Kidney capillary endothelial cell (primary cell): Measurements from ENCODE around the gene GNE.
"Not testable (repeated sequence)": the region's sequence is repeated elsewhere in the genome, so short reads cannot be mapped to it uniquely, and the experiment has no call there.

ENCODE experiments used
- DNase-seq: peaks from one replicate; pipeline ENCODE4 v3.0.0-alpha.2; 2018; ENCODE audit warnings: low spot score

GNE gene

DNA sequence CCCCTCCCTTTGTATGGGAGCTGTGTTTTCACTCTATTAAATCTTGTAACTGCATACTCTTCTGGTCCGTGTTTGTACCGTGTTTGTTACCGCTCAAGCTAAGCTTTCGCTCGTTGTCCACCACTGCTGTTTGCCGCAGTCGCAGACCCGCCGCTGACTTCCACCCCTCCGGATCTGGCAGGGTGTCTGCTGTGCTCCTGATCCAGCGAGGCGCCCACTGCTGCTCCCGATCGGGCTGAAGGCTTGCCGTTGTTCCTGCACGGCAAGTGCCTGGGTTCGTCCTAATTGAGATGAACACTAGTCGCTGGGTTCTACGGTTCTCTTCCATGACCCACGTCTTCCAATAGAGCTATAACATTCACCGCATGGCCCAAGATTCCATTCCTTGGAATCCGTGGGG, 6.6 kb upstream of the GNE start:
- no peak for DNase-seq

DNA sequence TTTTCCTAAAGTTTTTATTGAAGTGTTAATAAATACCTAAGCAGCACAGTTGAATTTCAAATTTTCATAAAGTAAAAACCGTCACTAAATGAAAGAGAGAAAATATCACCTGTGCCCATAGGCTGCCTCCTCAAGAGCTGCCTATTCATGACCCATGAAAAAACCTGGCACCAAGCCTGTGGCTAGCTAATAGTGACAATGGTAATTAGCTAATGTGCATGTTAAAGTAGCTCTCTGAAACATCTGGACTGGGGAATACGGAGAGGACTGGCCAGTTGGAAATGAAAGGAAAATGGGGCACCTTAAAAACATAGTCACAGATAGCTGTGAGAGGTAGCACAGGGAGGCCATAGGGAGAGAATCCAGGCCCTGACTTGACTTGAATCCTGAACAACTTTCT, 5.4 kb upstream of the GNE start:
- DNase-seq, result no peak

DNA sequence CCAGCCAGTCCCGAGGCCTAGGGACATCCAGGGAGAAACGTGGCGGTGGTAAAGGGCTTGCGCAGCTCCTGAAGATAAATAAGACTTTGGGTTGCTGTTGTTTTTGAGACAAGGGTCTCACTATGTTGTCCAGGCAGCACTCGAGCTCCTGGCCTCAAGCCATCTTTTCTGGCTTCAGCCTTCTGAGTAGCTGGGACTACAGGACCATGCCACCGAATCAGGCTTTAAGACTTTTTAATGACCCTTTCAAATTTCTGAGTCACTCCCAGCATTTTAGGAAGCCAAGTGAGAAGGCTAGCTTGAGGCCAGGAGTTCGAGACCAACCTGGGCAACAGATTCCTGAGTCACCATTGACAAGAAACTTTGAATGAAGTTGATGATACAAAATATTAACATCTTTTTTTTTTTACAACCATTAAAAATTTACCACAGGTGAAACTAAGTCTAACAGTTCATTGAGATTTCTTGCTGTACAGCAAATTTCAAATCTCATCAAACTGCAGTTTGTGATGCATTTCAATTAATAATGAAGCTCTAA, 817 bp upstream of the GNE start:
- DNase-seq, result no peak

DNA sequence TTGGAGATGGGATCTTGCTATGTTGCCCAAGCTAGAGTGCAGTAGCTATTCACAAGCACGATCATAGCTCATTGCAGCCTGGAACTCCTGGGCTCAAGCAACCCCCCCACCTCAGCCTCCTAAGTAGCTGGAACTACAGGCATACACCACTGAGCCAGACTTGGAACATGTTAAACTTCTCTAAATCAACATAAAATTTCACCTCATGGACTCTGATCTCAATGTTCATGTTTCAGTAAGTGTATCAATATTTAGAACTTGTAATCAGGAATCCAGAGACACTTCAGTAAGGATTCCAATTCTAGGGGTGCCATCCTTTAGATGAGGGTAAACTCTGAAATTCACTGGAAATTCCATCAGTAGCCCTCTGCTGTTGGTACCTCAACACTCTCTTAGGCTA, 6.8 kb downstream of the GNE start:
- no peak for DNase-seq

DNA sequence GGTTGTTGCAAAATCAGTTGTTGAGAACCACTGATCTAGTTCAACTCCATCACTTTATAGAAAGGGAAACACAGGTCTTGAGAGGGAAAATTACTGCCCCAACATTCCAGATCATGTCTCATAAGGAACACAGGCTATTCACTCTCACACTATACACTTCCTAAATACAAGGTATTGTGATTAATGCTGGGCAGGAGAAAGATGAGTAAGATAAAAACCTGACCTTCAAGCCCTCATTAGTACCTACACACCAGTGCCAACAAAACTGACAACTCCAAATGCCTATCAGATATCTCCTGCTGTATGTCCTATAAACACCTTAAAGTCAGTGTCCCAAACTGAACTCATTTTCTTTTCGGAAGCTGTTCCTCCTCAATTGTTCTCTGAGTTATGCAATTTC, 8.2 kb downstream of the GNE start:
- no peak for DNase-seq

DNA sequence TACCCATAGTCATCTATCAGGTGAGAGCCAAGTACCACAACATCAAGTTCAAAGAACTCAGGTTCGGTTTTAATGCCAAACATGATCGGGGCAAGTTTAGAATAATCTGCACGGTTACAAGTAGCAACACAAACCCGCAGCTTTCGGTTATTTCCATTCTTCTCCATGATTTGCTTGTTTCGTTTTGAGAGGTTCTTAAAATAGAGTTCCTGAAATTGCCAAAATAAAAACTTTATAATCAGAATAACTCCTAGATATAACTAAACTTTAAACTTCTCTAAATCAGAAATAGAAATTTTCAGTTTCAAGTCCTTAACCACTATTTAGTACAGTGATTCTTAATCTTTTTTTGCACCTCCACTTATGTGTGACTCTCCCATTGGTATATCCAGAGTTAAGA, 9.1 kb downstream of the GNE start:
- no peak for DNase-seq

DNA sequence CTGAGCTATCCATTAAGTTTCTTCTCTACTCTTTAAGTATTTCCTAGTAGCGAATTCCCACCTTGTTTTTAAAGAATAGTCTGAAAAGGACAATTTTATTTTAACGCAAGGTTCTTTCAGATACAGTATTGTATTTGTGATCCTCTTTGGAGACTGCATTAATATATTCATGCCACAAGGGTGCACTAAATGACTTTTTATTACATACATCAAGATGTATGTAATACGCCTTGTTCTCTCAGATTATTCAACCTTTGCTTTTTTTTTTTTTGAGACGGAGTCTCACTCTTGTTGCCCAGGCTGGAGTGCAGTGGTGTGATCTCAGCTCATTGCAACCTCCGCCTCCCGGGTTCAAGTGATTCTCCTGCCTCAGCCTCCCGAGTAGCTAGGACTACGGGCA, 10.2 kb downstream of the GNE start:
- peak; percentile 45 for DNase-seq

DNA sequence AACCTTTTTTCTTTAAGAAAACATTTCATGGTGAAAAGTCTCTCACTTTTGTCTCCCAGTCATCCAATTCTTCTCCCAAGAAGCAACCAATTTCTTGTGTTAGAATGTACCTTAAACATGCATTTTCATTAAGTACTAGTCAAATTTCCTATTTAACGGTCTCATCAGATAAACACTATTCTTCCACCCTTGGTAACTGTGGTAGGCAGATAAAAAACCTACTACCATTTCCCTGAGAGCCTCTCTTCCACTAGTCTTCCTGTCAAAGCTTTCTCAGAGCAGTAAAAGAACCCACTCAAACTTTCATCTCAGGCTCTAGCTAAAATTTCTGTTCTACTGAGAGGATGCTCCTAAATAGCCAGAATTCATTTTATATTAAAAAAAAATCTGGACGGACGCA, 10.9 kb downstream of the GNE start:
- DNase-seq, result no peak

DNA sequence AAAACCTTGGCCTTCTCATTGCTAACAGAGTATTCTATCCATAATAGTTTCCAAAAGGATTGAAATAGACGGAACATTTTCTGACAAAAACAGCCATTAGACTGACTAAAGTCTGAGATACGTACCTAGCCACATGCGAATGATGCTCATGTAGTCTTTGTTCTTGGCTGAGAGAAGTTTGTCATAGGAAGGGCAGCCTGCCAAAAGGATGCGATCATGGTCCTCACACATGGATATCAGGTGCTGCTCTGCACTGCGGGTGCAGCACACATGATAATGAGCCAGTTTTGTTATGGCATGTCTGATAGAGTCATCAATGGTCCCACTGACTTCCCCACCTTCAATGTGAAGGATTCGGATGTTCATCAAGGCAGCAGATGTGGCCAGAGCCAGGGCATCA, 12.3 kb downstream of the GNE start:
- DNase-seq, result no peak

DNA sequence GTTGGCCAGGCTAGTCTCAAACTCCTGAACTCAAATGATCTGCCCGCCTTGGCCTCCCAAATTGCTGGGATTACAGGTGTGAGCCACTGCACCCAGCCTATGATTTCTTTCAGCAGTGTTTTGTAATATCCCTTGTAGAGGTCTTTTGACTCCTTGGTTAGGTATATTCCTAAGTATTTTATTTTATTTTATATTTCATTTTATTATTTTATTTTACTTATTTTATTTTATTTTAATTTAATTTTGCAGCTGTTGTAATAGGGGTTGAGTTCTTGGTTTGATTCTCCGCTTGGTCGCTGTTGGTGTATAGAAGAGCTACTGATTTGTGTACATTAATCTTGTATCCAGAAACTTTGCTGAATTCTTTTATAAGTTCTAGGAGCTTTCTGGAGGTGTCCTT, 18.6 kb downstream of the GNE start:
- DNase-seq, result not testable (repeated sequence)

DNA sequence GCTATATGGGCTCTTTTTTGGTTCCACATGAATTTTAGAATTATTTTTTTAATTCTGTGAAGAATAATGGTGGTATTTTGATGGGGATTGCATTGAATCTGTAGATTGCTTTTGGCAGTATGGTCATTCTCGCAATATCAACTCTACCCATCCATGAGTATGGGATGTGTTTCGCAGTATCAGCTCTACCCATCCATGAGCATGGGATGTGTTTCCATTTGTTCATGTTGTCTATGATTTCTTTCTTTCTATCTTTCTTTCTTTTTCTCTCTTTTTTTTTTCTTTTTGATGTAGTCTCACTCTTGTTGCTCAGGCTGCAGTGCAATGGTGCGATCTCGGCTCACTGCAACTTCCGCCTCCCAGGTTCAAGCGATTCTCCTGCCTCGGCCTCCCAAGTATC, 19.0 kb downstream of the GNE start:
- DNase-seq, result not testable (repeated sequence)

DNA sequence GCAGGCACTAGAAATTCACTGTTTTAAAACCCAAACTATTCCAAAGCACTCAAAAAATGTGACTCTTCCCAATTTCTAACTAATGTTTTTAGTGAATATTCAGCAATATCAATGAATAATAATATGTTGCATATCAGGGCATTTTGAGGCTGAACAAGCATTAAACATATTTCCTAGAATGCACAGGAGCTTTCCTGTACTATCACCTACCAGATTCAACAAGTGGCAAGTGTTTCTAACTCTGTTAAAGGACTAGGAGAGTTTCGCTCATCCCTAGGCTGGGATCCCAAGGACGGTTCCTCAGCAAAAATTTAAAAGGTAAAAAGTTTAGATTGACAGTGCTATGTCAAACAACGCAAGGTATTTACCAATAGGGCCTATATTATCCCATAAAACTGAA, 21.0 kb downstream of the GNE start:
- DNase-seq, result no peak

DNA sequence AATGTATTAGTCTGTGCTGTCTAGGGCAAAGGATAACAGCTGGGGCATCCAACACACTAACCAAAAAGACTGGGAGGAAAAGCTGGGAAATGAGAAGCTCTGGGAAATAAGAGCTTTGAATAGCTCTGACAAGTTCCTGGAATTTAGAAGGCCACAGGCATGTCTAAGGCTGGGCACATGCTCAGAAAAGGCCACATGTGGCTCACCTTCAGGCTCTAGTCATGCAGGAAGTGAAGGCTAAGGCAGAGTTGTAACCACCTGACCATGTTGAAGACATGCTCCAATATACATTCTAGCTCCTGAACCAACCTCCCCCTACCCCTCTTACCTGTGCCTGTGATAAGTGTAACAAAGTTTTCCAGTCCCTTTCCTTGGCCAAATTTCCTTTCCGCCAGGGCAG, 35.8 kb downstream of the GNE start:
- DNase-seq, result no peak

DNA sequence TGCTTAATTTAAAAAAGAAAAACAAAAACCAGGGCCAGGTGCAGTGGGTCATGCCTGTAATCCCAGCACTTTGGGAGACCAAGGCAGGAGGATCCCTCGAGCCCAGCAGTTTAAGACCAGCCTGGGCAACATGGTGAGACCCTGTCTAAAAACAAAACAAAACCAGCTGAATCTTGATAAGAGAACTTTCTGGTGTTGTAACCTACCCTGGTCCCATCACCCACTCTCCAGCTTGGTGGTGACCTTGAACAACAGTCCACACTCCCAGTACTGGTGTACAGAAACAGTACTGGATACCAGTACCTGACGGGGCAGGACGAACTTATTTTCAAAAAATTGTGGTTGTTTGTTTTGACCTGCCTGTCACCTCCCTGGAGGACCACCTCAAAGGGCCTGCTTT, 36.6 kb downstream of the GNE start:
- no peak for DNase-seq

DNA sequence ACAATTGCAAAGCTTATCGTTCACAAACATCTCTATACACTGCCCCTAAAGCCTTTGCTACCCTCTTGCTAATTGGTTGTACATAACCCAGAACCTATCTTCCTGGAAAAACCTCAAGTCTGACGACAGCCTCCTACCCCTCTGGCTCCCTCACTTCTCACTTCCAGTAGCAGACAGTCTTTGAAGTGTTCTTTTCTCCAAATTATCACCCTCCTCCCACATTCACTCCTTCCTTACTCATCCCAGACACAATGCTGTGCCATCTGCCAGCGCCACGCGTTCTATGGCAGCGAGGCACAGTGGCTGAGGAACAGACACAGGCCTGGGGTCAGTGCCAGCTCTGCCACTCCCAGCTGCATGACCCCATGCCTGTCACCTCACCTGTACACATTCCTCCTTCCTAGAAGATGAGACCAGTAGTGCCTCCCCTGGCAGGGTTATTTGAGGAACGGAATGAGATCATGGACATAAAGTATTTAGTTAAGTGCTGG, 39.8 kb downstream of the GNE start:
- DNase-seq, result no peak

DNA sequence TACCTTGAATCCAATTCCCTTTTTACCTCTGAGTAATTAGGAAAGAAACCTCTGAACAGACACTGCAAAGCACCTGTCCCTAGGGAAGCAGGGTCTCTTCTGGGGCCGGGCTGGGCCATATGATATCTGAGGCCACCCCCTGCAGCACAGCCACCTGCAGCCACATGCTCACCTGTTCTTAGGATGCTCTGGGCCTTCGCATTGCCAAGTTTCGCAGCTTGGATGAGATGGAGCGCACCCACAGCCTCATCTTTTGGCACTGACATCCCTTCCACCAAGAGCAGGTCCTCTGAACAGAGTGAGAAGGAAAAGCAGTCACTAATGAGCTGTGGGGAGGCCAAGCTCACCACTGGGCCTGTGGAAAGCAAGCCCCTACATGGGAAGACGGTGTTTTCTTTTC, 40.2 kb downstream of the GNE start:
- no peak for DNase-seq

DNA sequence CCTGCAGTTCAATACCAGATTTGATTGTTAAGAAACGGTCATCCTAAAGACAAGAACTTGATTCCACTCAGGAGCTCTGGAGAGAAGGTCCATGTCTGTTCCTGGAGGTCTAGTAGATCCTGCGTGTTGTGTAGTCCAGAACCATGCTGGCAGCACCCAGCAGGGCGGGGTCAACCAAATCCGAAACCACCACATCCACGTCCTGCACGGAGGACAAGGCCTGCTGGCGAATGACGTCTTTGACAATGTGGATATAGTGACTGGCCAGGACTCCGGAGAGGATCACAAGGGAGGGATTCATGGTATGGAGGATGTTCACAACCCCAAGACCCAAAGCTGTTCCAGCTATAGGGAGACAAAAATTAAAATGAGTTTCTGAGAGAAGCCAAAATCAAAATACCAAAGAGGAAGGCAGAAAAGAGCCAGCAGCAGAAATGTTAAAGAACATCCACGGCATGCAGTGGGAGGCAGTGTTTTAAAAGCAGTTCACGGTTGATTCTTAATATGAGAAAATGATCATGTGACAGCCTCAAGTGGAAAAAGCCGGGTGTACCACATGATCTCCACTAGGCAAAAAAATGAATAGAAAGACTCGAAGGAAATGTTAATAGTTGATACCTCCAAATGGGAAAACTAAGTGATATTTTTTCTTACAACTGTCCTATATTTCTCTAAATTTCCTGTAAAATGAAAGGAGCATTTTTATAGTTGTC, 40.8 kb downstream of the GNE start:
- DNase-seq, result no peak

DNA sequence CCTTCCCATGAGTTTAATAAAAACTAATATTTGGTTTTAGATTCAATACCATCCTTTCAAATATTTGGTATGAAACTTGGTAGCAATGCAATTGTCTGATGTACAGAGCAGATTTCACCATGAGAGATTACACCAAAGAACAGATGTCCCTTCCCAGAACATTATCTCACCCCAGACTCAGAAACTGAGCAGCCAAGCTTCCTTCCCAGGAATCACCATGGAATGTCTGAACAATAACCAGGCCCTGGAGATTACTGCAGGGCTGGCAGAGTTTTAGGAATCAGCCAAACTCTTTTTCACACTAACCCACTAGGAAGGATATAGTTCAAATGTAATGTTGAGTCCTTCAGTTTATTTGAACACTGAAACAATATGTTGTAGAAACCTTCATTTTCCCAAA, 43.7 kb downstream of the GNE start:
- DNase-seq, result no peak

DNA sequence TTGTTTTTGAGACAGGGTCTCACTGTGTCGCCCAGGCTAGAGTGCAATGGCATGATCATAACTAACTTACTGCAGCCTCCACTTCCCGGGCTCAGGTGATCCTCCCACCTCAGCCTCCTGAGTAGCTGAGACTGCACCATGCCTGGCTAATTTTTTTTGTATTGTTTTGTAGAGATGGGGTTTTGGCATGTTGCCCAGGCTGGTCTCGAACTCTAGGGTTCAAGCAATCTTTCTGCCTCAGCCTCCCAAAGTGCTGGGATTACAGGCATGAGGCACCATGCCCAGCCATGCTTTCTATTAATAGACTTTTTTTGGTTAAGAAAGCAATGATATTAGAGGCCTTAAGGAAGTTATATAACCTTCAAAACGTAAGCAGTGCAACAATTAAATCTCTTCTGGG, 44.3 kb downstream of the GNE start:
- no peak for DNase-seq

DNA sequence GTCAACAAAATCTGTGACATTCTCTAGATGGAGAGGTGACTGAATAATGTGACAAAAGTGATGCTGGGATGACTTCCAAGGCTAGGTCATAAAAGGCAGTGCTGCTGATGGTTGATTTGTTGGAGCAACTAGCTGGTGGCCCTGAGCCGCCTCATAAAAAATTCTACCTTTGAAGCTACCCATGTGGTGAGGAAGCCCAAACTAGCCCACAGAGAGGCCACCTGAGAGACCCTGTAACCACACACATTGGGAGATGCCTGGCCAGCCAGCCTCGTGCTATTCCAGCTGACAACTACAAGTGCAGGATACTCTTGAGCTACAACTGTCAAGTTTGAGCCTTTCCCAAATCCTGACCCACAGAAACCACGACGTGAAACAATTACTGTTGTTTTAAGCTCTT, 44.9 kb downstream of the GNE start:
- DNase-seq, result no peak

DNA sequence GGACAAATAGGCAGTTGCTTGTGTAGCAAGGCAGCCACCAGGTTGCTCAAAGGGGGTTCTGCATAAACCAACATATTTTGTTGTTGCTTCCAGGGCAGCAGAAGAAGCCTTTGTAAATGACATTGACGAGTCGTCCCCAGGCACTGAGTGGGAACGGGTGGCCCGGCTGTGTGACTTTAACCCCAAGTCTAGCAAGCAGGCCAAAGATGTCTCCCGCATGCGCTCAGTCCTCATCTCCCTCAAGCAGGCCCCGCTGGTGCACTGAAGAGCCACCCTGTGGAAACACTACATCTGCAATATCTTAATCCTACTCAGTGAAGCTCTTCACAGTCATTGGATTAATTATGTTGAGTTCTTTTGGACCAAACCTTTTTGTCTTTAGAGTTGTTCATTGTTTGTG, 46.7 kb downstream of the GNE start:
- no peak for DNase-seq

DNA sequence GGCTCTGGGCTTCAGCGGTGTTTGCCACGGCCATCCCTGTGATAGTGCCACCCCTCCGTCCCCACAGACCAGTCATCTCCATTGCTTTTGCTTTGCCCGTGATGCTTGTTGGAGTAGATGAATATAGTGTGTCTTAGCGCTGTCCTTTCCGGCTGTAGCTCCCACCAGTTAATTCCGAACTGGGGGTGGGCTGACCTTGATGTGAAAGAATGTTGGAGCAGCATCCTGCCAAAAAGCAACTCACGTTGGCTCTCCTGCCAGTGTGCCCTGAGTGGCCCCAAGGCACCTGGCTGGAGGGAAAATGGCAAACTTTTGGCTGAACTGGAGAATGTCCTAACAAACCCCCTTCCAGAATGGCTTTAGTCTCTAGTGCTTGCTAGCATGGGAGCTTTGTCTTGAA, 47.5 kb downstream of the GNE start:
- no peak for DNase-seq

DNA sequence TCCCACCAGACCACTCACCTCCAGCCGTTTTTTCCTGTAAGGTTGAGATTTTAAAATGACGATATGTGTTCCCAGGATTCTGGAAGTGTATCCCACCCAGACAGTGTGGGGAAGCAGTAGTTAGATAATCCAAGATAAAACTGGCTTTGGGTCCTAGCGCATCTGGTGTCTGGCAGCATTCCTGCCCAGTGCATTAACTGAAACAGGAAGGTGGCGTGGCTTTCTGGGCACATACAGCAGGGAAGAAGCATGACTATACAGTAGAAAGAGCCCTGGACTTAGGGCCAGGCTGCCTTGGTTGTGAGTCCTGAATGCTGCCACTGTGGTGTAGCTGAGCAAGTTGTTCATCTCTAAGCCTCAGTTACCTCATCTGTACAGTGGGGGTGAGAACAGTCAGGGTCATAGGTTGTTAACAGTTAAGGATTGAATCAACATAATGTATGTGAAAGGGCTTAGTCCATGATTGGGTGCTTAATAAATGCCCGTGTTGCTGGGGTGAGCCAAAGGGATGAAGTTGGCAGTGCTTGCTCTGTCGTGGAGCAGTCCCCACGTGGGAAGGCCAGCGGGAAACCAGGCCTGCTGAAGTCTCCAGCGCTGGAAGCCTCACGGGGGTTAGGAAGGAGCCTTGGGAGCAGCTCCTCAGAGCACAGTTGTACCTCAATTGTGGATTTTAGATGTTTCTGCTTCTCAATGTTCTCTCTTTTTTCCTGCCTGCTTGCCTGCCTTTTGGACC, 49.6 kb downstream of the GNE start:
- no peak for DNase-seq

DNA sequence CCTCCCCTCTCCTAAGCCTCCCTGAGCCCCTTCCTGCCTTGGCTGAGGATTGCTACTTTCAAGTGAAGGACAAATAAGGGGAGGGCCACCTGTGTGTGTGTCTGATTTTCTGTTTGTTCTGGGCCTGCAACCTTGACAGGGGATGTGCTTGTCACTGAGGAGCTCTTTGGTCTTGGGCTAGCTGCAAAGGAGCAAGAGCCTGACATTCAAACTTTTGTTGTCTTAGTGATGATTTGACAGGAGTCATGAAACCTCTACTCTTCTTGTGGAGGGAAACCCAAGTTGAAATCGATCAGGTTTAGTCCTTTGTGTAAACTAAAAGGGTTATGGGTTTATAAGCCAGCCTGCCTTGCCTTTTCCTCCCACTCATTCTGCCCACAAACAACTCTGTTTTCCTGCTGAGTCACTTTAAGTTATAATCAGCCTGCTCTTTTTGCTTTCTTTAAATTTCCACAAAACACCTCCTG, 50.7 kb downstream of the GNE start:
- no peak for DNase-seq
